Kidney (tissue), 14 donors: ENCODE measurements around the gene NTRK2. TPM values are rescaled to one million over a fixed set of nuclear protein-coding genes. Genes with fewer than 3 reads are reported as not detected.

Experiments
- DNase-seq, 5 donors: peaks; one replicate each; pipeline ENCODE4 v3.0.0-alpha.2; 2013 to 2020
- FAIRE-seq: peaks from 2 replicates; lab custom pipeline; 2012; peaks lifted over from hg19 to GRCh38; lab: Jason Lieb, UNC
- H3K27ac ChIP-seq, 2 donors: one replicate each; pipeline ENCODE4 v1.7.0; 2013; ENCODE audit warnings: low read depth in 2 of 2, low read length in 2 of 2, inconsistent platforms in 1 of 2
- H3K27me3 ChIP-seq: one replicate; pipeline ENCODE4 v1.7.1; 2013; ENCODE audit warnings: low read length, inconsistent platforms; ENCODE audit not compliant: control insufficient read depth, insufficient read depth
- H3K36me3 ChIP-seq, 3 donors: one replicate each; pipeline versions ENCODE4 v1.7.0 to v1.7.1; 2013; ENCODE audit warnings: low read length in 3 of 3, control low read depth in 1 of 3, inconsistent platforms in 1 of 3; ENCODE audit not compliant: insufficient read depth in 3 of 3, control insufficient read depth in 2 of 3
- H3K4me1 ChIP-seq, 3 donors: one replicate each; pipeline versions ENCODE4 v1.7.0 to v1.7.1; 2013; ENCODE audit warnings: low read length in 3 of 3, inconsistent platforms in 1 of 3, low read depth in 1 of 3; ENCODE audit not compliant: control insufficient read depth in 2 of 3, insufficient read depth in 2 of 3
- H3K4me3 ChIP-seq, 3 donors: one replicate each; pipeline versions ENCODE4 v1.7.0 to v1.8.1; 2013; ENCODE audit warnings: low read length in 3 of 3, control low read depth in 1 of 3, inconsistent platforms in 1 of 3
- H3K9ac ChIP-seq, 3 donors: one replicate each; pipeline versions ENCODE4 v1.7.0 to v1.7.1; 2013; ENCODE audit warnings: low read length in 3 of 3, control low read depth in 1 of 3, inconsistent platforms in 1 of 3
- H3K9me3 ChIP-seq, 3 donors: one replicate each; pipeline versions ENCODE4 v1.7.0 to v1.7.1; 2013; ENCODE audit warnings: low read length in 3 of 3, control low read depth in 1 of 3, inconsistent platforms in 1 of 3; ENCODE audit not compliant: control insufficient read depth in 2 of 3, insufficient read depth in 1 of 3
- CTCF ChIP-seq: IDR thresholded peaks from 3 replicates; pipeline ENCODE4 v1.5.1; 2012; ENCODE audit warnings: mild to moderate bottlenecking, moderate library complexity, borderline replicate concordance; ENCODE audit not compliant: insufficient read depth; ENCODE audit errors: extremely low read depth
- intact Hi-C: fragments of 100-400 bp; cut with DNase I; formaldehyde crosslinking; loops from one replicate; pipeline ENCODE4 v1.11.1; 2022
- polyA plus RNA-seq: library from polyadenylated mRNA; stranded (reverse); fragments of 350-450 nt; fragmentation: Illumina TruSeq; extraction: RNeasy Lipid Tissue Mini Kit (QIAGEN cat#74804); gene quantifications from one replicate; pipeline ENCODE4 v1.2.3, GENCODE V29; 2014; ENCODE audit warnings: low read depth, low replicate concordance; ENCODE audit not compliant: insufficient read depth
- total RNA-seq: library from RNA; stranded (reverse); fragmentation: NEBNext Ultra II Directional; extraction: Animal tissue kit (Norgen Biotek cat#: 25700); gene quantifications from one replicate; pipeline ENCODE4 v1.2.1, GENCODE V29; 2021
- donor health status: control.
- donor health status: control.
- donor health status: control.
- donor health status: control.
- donor health status: control.
- donor health status: DM: yes; HTN: yes; CAD: no.
- donor health status: Normal renal cell carcinoma (clear cell type).

The NTRK2 gene
- total and polyA plus RNA-seq, 2 donors from 2014 or later = 20.0 to 41.2 TPM

- Histone ChIP-seq H3K36me3 (no peaks in the 10 kb centered on the region), H3K4me3 (no peak overlapping the region), H3K27ac (no peak overlapping the region), H3K27me3 (no peaks in the 10 kb centered on the region), H3K9ac (no peak overlapping the region), H3K4me1 (peaks cover 0 to 3% (median 0%) of the 10 kb centered on the region in 3 donors), H3K9me3 (no peaks in the 10 kb centered on the region)
- intact Hi-C loops = no loop called here
- no peak for TF ChIP-seq CTCF
- FAIRE-seq (no peak), DNase-seq (no peak)
These were observed 80.8 kb downstream of the NTRK2 start for GRCh38 chr9:84750152-84750865.

- no peak for FAIRE-seq
These were observed 82.4 kb downstream of the NTRK2 start for GRCh38 chr9:84751921-84752320.

GRCh38 chr9:84754461-84754860 is 84.9 kb downstream of the NTRK2 start:
- Histone ChIP-seq H3K4me3 (no peak overlapping the region), H3K9ac (no peak overlapping the region), H3K9me3 (no peaks in the 10 kb centered on the region), H3K27me3 (no peaks in the 10 kb centered on the region), H3K27ac (no peak overlapping the region), H3K4me1 (peaks cover 0 to 5% (median 0%) of the 10 kb centered on the region in 3 donors), H3K36me3 (no peaks in the 10 kb centered on the region)
- DNase-seq = no peak
- intact Hi-C loops = no loop called here
- TF ChIP-seq CTCF = no peak
- FAIRE-seq = no peak

More at GRCh38 chr9:84751921-84752320, 82.4 kb downstream of the NTRK2 start:
- H3K27me3 ChIP-seq = no peaks in the 10 kb centered on the region
- intact Hi-C loops = no loop called here
- H3K27ac ChIP-seq = no peak overlapping the region
- TF ChIP-seq CTCF = no peak
- no peak overlapping the region for H3K4me3 ChIP-seq
- H3K36me3 ChIP-seq = no peaks in the 10 kb centered on the region
- no peaks in the 10 kb centered on the region for H3K9me3 ChIP-seq
- H3K4me1 ChIP-seq = peaks cover 0 to 5% (median 0%) of the 10 kb centered on the region in 3 donors
- no peak overlapping the region for H3K9ac ChIP-seq
- DNase-seq = no peak
